ENCODE measurements around the gene DAB2. TPM values are rescaled to one million over a fixed set of nuclear protein-coding genes. Genes with fewer than 3 reads are reported as not detected.

The DAB2 gene
- total RNA-seq, 2 donors from 2014 or later = 15.6 to 38.1 TPM

DNA sequence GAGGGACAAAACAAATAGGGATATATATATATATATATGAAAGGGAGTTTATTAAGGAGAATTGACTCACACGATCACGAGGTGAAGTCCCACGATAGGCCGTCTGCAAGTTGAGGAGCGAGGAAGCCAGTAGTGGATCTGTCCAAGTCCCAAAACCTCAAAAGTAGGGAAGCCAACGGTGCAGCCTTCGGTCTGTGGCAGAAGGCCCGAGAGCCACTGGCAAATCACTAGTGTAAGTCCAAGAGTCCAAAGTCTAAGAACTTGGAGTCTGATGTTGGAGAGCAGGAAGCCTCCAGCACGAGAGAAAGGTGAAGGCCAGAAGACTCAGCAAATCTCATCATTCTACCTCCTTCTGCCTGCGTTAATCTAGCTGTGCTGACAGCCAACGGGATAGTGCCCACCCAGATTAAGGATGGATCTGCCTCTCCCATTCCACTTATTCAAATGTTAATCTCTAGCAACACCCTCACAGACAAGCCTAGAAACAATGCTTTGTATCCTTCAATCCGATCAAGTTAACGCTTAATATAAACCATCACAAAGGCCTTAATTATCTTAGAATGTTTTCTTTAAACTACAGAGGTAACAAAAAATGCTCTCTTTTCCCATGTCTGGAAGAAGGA, 23.8 kb upstream of the DAB2 start:
- H3K27me3 ChIP-seq (replicated peaks; ENCODE audit: insufficient read depth) = no peaks in the 10 kb centered on the region
- intact Hi-C loops (cut with DNase I) = no loop called here
- H3K9me3 ChIP-seq = no peaks in the 10 kb centered on the region
- no peaks in the 10 kb centered on the region for H3K36me3 ChIP-seq
- H3K27ac ChIP-seq = no peak overlapping the region
- TF ChIP-seq POLR2A (IDR thresholded peaks at IDR 0.05) (no peak), POLR2AphosphoS5 (IDR thresholded peaks at IDR 0.05) (no peak)
- TF ChIP-seq, protein P1, sequence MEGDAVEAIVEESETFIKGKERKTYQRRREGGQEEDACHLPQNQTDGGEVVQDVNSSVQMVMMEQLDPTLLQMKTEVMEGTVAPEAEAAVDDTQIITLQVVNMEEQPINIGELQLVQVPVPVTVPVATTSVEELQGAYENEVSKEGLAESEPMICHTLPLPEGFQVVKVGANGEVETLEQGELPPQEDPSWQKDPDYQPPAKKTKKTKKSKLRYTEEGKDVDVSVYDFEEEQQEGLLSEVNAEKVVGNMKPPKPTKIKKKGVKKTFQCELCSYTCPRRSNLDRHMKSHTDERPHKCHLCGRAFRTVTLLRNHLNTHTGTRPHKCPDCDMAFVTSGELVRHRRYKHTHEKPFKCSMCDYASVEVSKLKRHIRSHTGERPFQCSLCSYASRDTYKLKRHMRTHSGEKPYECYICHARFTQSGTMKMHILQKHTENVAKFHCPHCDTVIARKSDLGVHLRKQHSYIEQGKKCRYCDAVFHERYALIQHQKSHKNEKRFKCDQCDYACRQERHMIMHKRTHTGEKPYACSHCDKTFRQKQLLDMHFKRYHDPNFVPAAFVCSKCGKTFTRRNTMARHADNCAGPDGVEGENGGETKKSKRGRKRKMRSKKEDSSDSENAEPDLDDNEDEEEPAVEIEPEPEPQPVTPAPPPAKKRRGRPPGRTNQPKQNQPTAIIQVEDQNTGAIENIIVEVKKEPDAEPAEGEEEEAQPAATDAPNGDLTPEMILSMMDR (IDR thresholded peaks at IDR 0.05) = no peak
- WGBS = 94% methylated on average over 13 of the region's 13 CpGs
- DNase-seq (ENCODE audit: low spot score) = no peak
- H3K4me3 ChIP-seq = no peak overlapping the region
- no peaks in the 10 kb centered on the region for H3K4me1 ChIP-seq (replicated peaks)

GRCh38 chr5:39447968-39448367, 23.2 kb upstream of the DAB2 start:
- no peak for TF ChIP-seq POLR2A (IDR thresholded peaks at IDR 0.05)
- TF ChIP-seq POLR2AphosphoS5 (IDR thresholded peaks at IDR 0.05) = no peak
- TF ChIP-seq, protein P1 (IDR thresholded peaks at IDR 0.05) = no peak
- H3K27ac ChIP-seq = no peak overlapping the region

DNA sequence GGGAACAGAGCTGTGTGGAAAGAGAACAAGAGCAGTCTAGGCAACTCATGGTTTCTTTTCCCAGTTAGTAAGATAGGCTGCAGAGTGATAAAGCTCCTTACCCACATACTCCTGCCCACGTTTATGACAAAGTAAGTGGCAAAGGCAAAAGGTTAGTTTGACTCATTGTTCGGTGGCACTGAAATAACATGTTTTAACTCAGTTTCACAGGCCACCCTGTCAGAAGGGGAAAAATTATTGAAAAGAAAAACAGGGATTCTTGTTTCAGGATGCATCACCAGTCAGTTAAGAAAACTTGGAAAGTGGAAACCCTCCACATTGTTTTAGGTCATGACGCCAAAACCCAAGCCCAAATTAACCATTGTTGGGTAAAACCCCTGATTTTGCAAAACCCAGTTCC, 22.3 kb upstream of the DAB2 start:
- H3K36me3 ChIP-seq = no peaks in the 10 kb centered on the region
- no peaks in the 10 kb centered on the region for H3K4me1 ChIP-seq (replicated peaks)
- no peaks in the 10 kb centered on the region for H3K27me3 ChIP-seq (replicated peaks; ENCODE audit: insufficient read depth)
- no peak overlapping the region for H3K27ac ChIP-seq
- WGBS = 82% methylated on average over 3 of the region's 3 CpGs
- TF ChIP-seq POLR2A (IDR thresholded peaks at IDR 0.05) = no peak
- TF ChIP-seq, protein P1 (IDR thresholded peaks at IDR 0.05) = no peak
- TF ChIP-seq POLR2AphosphoS5 (IDR thresholded peaks at IDR 0.05) = no peak
- intact Hi-C loops (cut with DNase I) = no loop called here
- no peaks in the 10 kb centered on the region for H3K9me3 ChIP-seq
- H3K4me3 ChIP-seq = no peak overlapping the region
- DNase-seq (ENCODE audit: low spot score) = no peak

More at GRCh38 chr5:39447968-39448367, 23.2 kb upstream of the DAB2 start:
- DNase-seq (ENCODE audit: low spot score) = no peak
- Histone ChIP-seq H3K4me1 (replicated peaks) (no peaks in the 10 kb centered on the region), H3K4me3 (no peak overlapping the region), H3K27me3 (replicated peaks; ENCODE audit: insufficient read depth) (no peaks in the 10 kb centered on the region), H3K36me3 (no peaks in the 10 kb centered on the region), H3K9me3 (no peaks in the 10 kb centered on the region)
- WGBS = 94% methylated on average over 12 of the region's 12 CpGs
- intact Hi-C loops (cut with DNase I) = no loop called here

GRCh38 chr5:39446231-39446630, 21.5 kb upstream of the DAB2 start:
- WGBS = 92% methylated on average over 3 of the region's 3 CpGs
- TF ChIP-seq POLR2A (IDR thresholded peaks at IDR 0.05) (no peak), POLR2AphosphoS5 (IDR thresholded peaks at IDR 0.05) (no peak)
- TF ChIP-seq, protein P1 (IDR thresholded peaks at IDR 0.05) = no peak

GRCh38 chr5:39443911-39444310, 19.1 kb upstream of the DAB2 start:
- Histone ChIP-seq H3K4me3 (no peak overlapping the region), H3K9me3 (no peaks in the 10 kb centered on the region), H3K27me3 (replicated peaks; ENCODE audit: insufficient read depth) (no peaks in the 10 kb centered on the region), H3K36me3 (no peaks in the 10 kb centered on the region), H3K27ac (no peak overlapping the region), H3K4me1 (replicated peaks) (no peaks in the 10 kb centered on the region)
- no peak for DNase-seq (ENCODE audit: low spot score)
- intact Hi-C loops (cut with DNase I) = no loop called here
- TF ChIP-seq POLR2A (IDR thresholded peaks at IDR 0.05) = no peak
- TF ChIP-seq, protein P1 (IDR thresholded peaks at IDR 0.05) = no peak
- TF ChIP-seq POLR2AphosphoS5 (IDR thresholded peaks at IDR 0.05) = no peak
- 91% methylated on average over 2 of the region's 2 CpGs for WGBS

More at GRCh38 chr5:39446231-39446630, 21.5 kb upstream of the DAB2 start:
- Histone ChIP-seq H3K4me3 (no peak overlapping the region), H3K27ac (no peak overlapping the region), H3K9me3 (no peaks in the 10 kb centered on the region), H3K36me3 (no peaks in the 10 kb centered on the region), H3K27me3 (replicated peaks; ENCODE audit: insufficient read depth) (no peaks in the 10 kb centered on the region), H3K4me1 (replicated peaks) (no peaks in the 10 kb centered on the region)
- intact Hi-C loops (cut with DNase I) = no loop called here
- no peak for DNase-seq (ENCODE audit: low spot score)
